Keratinocyte (primary cell): Measurements from ENCODE around the gene CCDC24. TPM values are rescaled to one million over a fixed set of nuclear protein-coding genes. Genes with fewer than 3 reads are reported as not detected.

Experiments
- DNase-seq: peaks from one replicate; pipeline ENCODE4 v3.0.0-alpha.2; 2011; ENCODE audit warnings: low read depth, missing footprints, low spot score
- FAIRE-seq: peaks from 2 replicates; lab custom pipeline; 2011; peaks lifted over from hg19 to GRCh38; lab: Jason Lieb, UNC
- H2AFZ ChIP-seq: 2 replicates; pipeline ENCODE4 v1.6.0; 2012; ENCODE audit warnings: low read length, control low read depth, inconsistent platforms; ENCODE audit not compliant: control insufficient read depth
- H3K27ac ChIP-seq: 2 replicates; pipeline ENCODE4 v1.5.1; 2011; ENCODE audit warnings: low read length; ENCODE audit not compliant: control insufficient read depth, insufficient read depth
- H3K27me3 ChIP-seq: 3 replicates; pipeline ENCODE4 v1.6.0; 2011; ENCODE audit warnings: low read length; ENCODE audit not compliant: control insufficient read depth, insufficient read depth; ENCODE audit errors: extremely low read depth
- H3K36me3 ChIP-seq, 2 experiments: 2 replicates in 1 of 2; 3 replicates in 1 of 2; pipeline ENCODE4 v1.5.1; 2011; ENCODE audit warnings: low read length in 2 of 2, mild to moderate bottlenecking in 1 of 2; ENCODE audit not compliant: control insufficient read depth in 2 of 2, insufficient read depth in 2 of 2; ENCODE audit errors: extremely low read depth in 1 of 2
- H3K4me1 ChIP-seq: 3 replicates; pipeline ENCODE4 v1.5.1; 2011; ENCODE audit warnings: low read length; ENCODE audit not compliant: control insufficient read depth, insufficient read depth; ENCODE audit errors: extremely low read depth
- H3K4me2 ChIP-seq: 3 replicates; pipeline ENCODE4 v1.6.0; 2011; ENCODE audit warnings: low read depth, low read length; ENCODE audit not compliant: control insufficient read depth, insufficient read depth; ENCODE audit errors: extremely low read depth
- H3K4me3 ChIP-seq, 3 experiments: fragments of 200-600 bp in 1 of 3; sonication (generic) in 1 of 3; 2 replicates in 2 of 3; 3 replicates in 1 of 3; pipeline ENCODE4 v1.5.1; 2011 to 2016; ENCODE audit warnings: low read length in 3 of 3, mild to moderate bottlenecking in 3 of 3, control low read depth in 2 of 3, inconsistent platforms in 1 of 3, low read depth in 1 of 3, mixed read lengths in 1 of 3, mixed run types in 1 of 3, moderate library complexity in 1 of 3; ENCODE audit not compliant: control insufficient read depth in 2 of 3, insufficient read depth in 2 of 3; ENCODE audit errors: extremely low read depth in 1 of 3
- H3K79me2 ChIP-seq: 2 replicates; pipeline ENCODE4 v1.6.0; 2012; ENCODE audit warnings: low read length; ENCODE audit not compliant: control insufficient read depth, insufficient read depth
- H3K9ac ChIP-seq: 3 replicates; pipeline ENCODE4 v1.6.0; 2011; ENCODE audit warnings: low read length; ENCODE audit not compliant: control insufficient read depth, insufficient read depth; ENCODE audit errors: extremely low read depth
- H3K9me1 ChIP-seq: 3 replicates; pipeline ENCODE4 v1.6.0; 2011; ENCODE audit warnings: low read length; ENCODE audit not compliant: control insufficient read depth, insufficient read depth; ENCODE audit errors: extremely low read depth
- H3K9me3 ChIP-seq: 2 replicates; pipeline ENCODE4 v1.5.1; 2012; ENCODE audit warnings: low read depth, low read length; ENCODE audit not compliant: control insufficient read depth
- H4K20me1 ChIP-seq: 3 replicates; pipeline ENCODE4 v1.6.0; 2011; ENCODE audit warnings: low read length; ENCODE audit not compliant: control insufficient read depth, insufficient read depth; ENCODE audit errors: extremely low read depth
- CTCF ChIP-seq, 3 experiments: IDR thresholded peaks in 1 of 3; conservative IDR thresholded peaks in 1 of 3; optimal IDR thresholded peaks in 1 of 3; 2 replicates in 2 of 3; 3 replicates in 1 of 3; pipeline versions ENCODE3 to v1.5.1; 2011; ENCODE audit warnings: low read length in 3 of 3, mild to moderate bottlenecking in 3 of 3, moderate library complexity in 2 of 3, control low read depth in 1 of 3, inconsistent platforms in 1 of 3; ENCODE audit not compliant: insufficient read depth in 2 of 3; ENCODE audit errors: extremely low read depth in 1 of 3
- EZH2 ChIP-seq: IDR thresholded peaks from one replicate; pipeline ENCODE4 v1.6.1; 2012; ENCODE audit warnings: inconsistent platforms, mild to moderate bottlenecking, low read length, moderate library complexity
- dilution Hi-C: fragments of 300-500 bp; cut with MboI; formaldehyde crosslinking; loops from one replicate; pipeline ENCODE4 v1.7.0; 2020; ENCODE audit warnings: low sequenced_read_pairs; ENCODE audit not compliant: extremely low pct_ligation_motif_present
- polyA plus RNA-seq, 5 experiments: library from polyadenylated mRNA; depleted of rRNA in 3 of 5; stranded (reverse) in 3 of 5; stranded (forward) in 1 of 5; unstranded in 1 of 5; fragments of >200 nt; gene quantifications; 1 replicate in 1 of 5; 2 replicates in 3 of 5; 3 replicates in 1 of 5; pipeline versions ENCODE4 v1.2.1 to v1.2.3, GENCODE V29; 2011 to 2012; ENCODE audit warnings: missing spikeins in 2 of 5, low read depth in 1 of 5, low replicate concordance in 1 of 5

The CCDC24 gene
- polyA plus RNA-seq, 1 donor (not counting 4 experiments of a cell fraction or from before 2014, with no cell fraction given): 5.2 TPM

GRCh38 chr1:44036409-44037139, 45.2 kb downstream of the CCDC24 start:
- H3K27me3 ChIP-seq: no peaks in the 10 kb centered on the region
- H3K9ac ChIP-seq: no peak overlapping the region
- no peaks in the 10 kb centered on the region for H3K79me2 ChIP-seq
- DNase-seq: peak; percentile 21
- no peaks in the 10 kb centered on the region for H3K9me3 ChIP-seq
- dilution Hi-C loops: no loop called here
- H3K36me3 ChIP-seq: no peaks in the 10 kb centered on the region
- H3K4me1 ChIP-seq: peaks cover 29% of the 10 kb centered on the region
- H4K20me1 ChIP-seq: no peaks in the 10 kb centered on the region
- no peak overlapping the region for H3K27ac ChIP-seq
- H2AFZ ChIP-seq: no peak overlapping the region
- H3K4me2 ChIP-seq: no peak overlapping the region
- H3K9me1 ChIP-seq: no peaks in the 10 kb centered on the region
- H3K4me3 ChIP-seq: no peak overlapping the region
- TF ChIP-seq CTCF (optimal IDR thresholded peaks at IDR 0.05 in 1 of 3, IDR thresholded peaks at IDR 0.05 in 1 of 3, conservative IDR thresholded peaks at IDR 0.05 in 1 of 3; ENCODE audit: extremely low read depth in 1 of 3, insufficient read depth in 2 of 3, low read length in 3 of 3) (peak; percentile 74 to 97 (median 95)), EZH2 (no peak)
- peak; percentile 80 for FAIRE-seq

DNA sequence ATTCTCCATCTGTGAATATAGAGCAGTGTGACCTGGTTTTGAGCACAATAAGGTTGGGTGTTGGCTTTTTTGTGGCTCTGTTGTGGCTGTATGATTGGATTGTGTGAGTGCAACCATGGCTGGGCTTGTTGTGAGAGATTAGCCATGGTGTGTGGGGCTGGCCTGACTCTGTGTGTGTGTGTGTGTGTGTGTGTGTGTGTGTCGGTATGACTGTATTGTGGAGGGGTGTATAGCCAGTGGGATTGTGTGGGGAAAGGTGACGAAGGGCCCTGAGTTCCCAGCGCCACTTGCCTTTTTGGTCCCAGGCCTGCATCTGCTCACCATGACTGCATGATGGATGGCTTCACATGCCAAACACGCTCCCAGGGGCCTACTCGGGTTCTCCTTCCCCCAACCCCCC, 45.8 kb downstream of the CCDC24 start:
- no peak overlapping the region for H3K9ac ChIP-seq

More for the DNA sequence above, 45.8 kb downstream of the CCDC24 start:
- Histone ChIP-seq H3K4me1 (peaks cover 23% of the 10 kb centered on the region), H4K20me1 (no peaks in the 10 kb centered on the region), H3K27me3 (no peaks in the 10 kb centered on the region), H3K9me3 (no peaks in the 10 kb centered on the region), H3K9me1 (no peaks in the 10 kb centered on the region), H3K79me2 (no peaks in the 10 kb centered on the region), H2AFZ (no peak overlapping the region), H3K4me3 (no peak overlapping the region), H3K36me3 (no peaks in the 10 kb centered on the region), H3K4me2 (no peak overlapping the region), H3K27ac (no peak overlapping the region)
- FAIRE-seq (no peak), DNase-seq (no peak)
- no peak for TF ChIP-seq EZH2
- no peak for TF ChIP-seq CTCF (optimal IDR thresholded peaks at IDR 0.05 in 1 of 3, IDR thresholded peaks at IDR 0.05 in 1 of 3, conservative IDR thresholded peaks at IDR 0.05 in 1 of 3; ENCODE audit: extremely low read depth in 1 of 3, insufficient read depth in 2 of 3, low read length in 3 of 3)
- dilution Hi-C loops: no loop called here
